ENCODE results near the gene ANKRD33B. TPM values are rescaled to one million over a fixed set of nuclear protein-coding genes. Genes with fewer than 3 reads are reported as not detected.
A peak's percentile ranks its signal among the peaks of the same experiment; 100 is the strongest.

ANKRD33B gene
- total RNA-seq, 1 experiment from 2014 or later: 14.9 TPM

GRCh38 chr5:10576121-10576789 is 12.4 kb downstream of the ANKRD33B start:
- BruUV-seq (replicated peaks): no TSS peak
- H3K79me2 ChIP-seq (ENCODE audit: low read length): peaks cover 6% of the 10 kb centered on the region; the same call in 1 of the 2 replicates
- H3K9me3 ChIP-seq (ENCODE audit: low read length): no peaks in the 10 kb centered on the region
- TF ChIP-seq EZH2 (IDR thresholded peaks at IDR 0.05; ENCODE audit: low read length, unreplicated experiment): no peak
- no peak for TF ChIP-seq EZH2phosphoT487 (IDR thresholded peaks at IDR 0.05; ENCODE audit: borderline replicate concordance, low read length)
- peak; percentile 32 for TF ChIP-seq CTCF (conservative IDR thresholded peaks at IDR 0.05; ENCODE audit: low read depth, low read length)
- H3K36me3 ChIP-seq (ENCODE audit: low read depth, low read length): no peaks in the 10 kb centered on the region
- H3F3A ChIP-seq (ENCODE audit: low read length, unreplicated experiment): no peaks in the 10 kb centered on the region
- H3K4me2 ChIP-seq (ENCODE audit: low read length): no peak overlapping the region
- ChIA-PET POLR2A (ENCODE audit: unreplicated experiment) (interaction anchor here (0.6 to 0.7 kb wide), 2 partner anchors 153 to 247 kb away, joined by 4 to 5 read pairs; no protein-coding TSS in a partner anchor), CTCF (no interaction called here)
- peaks cover 11% of the 10 kb centered on the region; the same call in 1 of the 2 replicates for H4K20me1 ChIP-seq (ENCODE audit: low read length)
- intact Hi-C loops (cut with micrococcal nuclease): no loop called here
- H3K4me3 ChIP-seq (ENCODE audit: low read length): no peak overlapping the region
- ATAC-seq (no peak), DNase-seq (no peak)
- H3K4me1 ChIP-seq (ENCODE audit: insufficient read depth, low read length): peaks cover 9% of the 10 kb centered on the region
- H3K27me3 ChIP-seq (ENCODE audit: low read length): no peaks in the 10 kb centered on the region
- H3K9ac ChIP-seq (ENCODE audit: low read length): no peak overlapping the region
- no peak overlapping the region for H3K27ac ChIP-seq (ENCODE audit: low read length)
- H3K9me2 ChIP-seq (replicated peaks; ENCODE audit: low read length): no peaks in the 10 kb centered on the region
- H2AFZ ChIP-seq (ENCODE audit: low read length): no peak overlapping the region

GRCh38 chr5:10576790-10577189 is 12.9 kb downstream of the ANKRD33B start:
- ATAC-seq (no peak), DNase-seq (no peak)
- Histone ChIP-seq H3K9me3 (ENCODE audit: low read length) (no peaks in the 10 kb centered on the region), H3K36me3 (ENCODE audit: low read depth, low read length) (no peaks in the 10 kb centered on the region), H3K4me2 (ENCODE audit: low read length) (no peak overlapping the region), H2AFZ (ENCODE audit: low read length) (no peak overlapping the region), H3K27ac (ENCODE audit: low read length) (no peak overlapping the region), H3K4me3 (ENCODE audit: low read length) (no peak overlapping the region), H3K9me2 (replicated peaks; ENCODE audit: low read length) (no peaks in the 10 kb centered on the region), H3F3A (ENCODE audit: low read length, unreplicated experiment) (no peaks in the 10 kb centered on the region), H3K27me3 (ENCODE audit: low read length) (no peaks in the 10 kb centered on the region), H4K20me1 (ENCODE audit: low read length) (peaks cover 11% of the 10 kb centered on the region; the same call in 1 of the 2 replicates), H3K79me2 (ENCODE audit: low read length) (peaks cover 8% of the 10 kb centered on the region), H3K4me1 (ENCODE audit: insufficient read depth, low read length) (peaks cover 14% of the 10 kb centered on the region), H3K9ac (ENCODE audit: low read length) (no peak overlapping the region)
- CTCF ChIA-PET: no interaction called here
- TF ChIP-seq CTCF (conservative IDR thresholded peaks at IDR 0.05; ENCODE audit: low read depth, low read length): no peak
- TF ChIP-seq EZH2phosphoT487 (IDR thresholded peaks at IDR 0.05; ENCODE audit: borderline replicate concordance, low read length): no peak
- TF ChIP-seq EZH2 (IDR thresholded peaks at IDR 0.05; ENCODE audit: low read length, unreplicated experiment): no peak
- intact Hi-C loops (cut with micrococcal nuclease): no loop called here
- POLR2A ChIA-PET (ENCODE audit: unreplicated experiment): interaction anchor here (0.6 kb wide), 2 partner anchors 134 to 153 kb away, joined by 3 to 4 read pairs; no protein-coding TSS in a partner anchor
- BruUV-seq (replicated peaks): no TSS peak

Measured in PC-3 (cell line).